HG02623 (cell line): Measurements from ENCODE around the gene TBX19.

ENCODE experiments used
- ATAC-seq: cut with Tn5 transposase; IDR thresholded peaks from one replicate; pipeline ENCODE4 v1.9.1; 2021; ENCODE audit warnings: moderate library complexity; ENCODE audit not compliant: unreplicated experiment

TBX19 gene

GRCh38 chr1:168279253-168279652, 1.4 kb upstream of the TBX19 start:
- no peak for ATAC-seq

- no peak for ATAC-seq
These were observed 1.1 kb downstream of the TBX19 start for GRCh38 chr1:168281603-168282325.

DNA sequence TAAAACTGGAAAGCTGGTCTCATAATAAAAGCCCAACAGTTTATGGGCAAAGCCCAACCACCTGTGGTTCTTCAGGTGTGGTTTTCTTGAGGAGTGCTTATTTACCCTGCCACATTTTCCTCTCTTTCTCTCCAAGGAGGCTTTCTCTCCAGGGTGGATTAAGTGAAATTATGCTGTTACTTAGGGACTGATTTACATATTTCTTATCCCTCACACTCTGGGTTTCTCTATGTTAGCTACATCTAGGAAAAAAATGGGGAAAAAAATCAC, 4.8 kb downstream of the TBX19 start:
- ATAC-seq = no peak

- no peak for ATAC-seq
These were observed 5.6 kb downstream of the TBX19 start for GRCh38 chr1:168285971-168286927.

- ATAC-seq = no peak
These were observed 6.6 kb downstream of the TBX19 start for GRCh38 chr1:168287237-168287664.

GRCh38 chr1:168288311-168289052, 7.8 kb downstream of the TBX19 start:
- no peak for ATAC-seq

- no peak for ATAC-seq
These were observed 10.7 kb downstream of the TBX19 start for GRCh38 chr1:168291222-168291837.

GRCh38 chr1:168293356-168293755, 12.7 kb downstream of the TBX19 start:
- no peak for ATAC-seq

GRCh38 chr1:168295411-168296114, 14.9 kb downstream of the TBX19 start:
- no peak for ATAC-seq

GRCh38 chr1:168297019-168297730, 16.5 kb downstream of the TBX19 start:
- ATAC-seq = no peak

DNA sequence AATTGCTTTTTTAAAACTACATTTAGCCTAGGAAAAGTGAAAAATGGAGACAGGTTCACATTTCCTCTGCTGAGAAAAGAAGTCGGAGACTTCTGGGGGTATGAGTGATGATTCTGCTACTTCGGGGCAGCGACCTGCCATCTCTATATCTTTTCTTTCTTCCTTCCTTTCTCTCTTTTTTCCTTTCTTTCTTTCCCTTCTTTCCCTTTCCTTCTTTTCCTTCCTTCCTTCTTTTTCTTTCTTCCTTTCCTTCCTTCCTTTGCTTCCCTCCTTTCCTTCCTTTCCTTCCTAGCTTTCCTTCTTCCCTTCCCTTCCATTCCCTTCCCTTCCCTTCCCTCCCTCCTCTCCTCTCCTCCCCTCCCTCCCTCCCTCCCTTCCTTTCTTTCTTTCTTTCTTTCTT, 17.8 kb downstream of the TBX19 start:
- no peak for ATAC-seq

GRCh38 chr1:168300626-168301025, 19.9 kb downstream of the TBX19 start:
- ATAC-seq = no peak

- no peak for ATAC-seq
These were observed 21.1 kb downstream of the TBX19 start for GRCh38 chr1:168301664-168302320.

DNA sequence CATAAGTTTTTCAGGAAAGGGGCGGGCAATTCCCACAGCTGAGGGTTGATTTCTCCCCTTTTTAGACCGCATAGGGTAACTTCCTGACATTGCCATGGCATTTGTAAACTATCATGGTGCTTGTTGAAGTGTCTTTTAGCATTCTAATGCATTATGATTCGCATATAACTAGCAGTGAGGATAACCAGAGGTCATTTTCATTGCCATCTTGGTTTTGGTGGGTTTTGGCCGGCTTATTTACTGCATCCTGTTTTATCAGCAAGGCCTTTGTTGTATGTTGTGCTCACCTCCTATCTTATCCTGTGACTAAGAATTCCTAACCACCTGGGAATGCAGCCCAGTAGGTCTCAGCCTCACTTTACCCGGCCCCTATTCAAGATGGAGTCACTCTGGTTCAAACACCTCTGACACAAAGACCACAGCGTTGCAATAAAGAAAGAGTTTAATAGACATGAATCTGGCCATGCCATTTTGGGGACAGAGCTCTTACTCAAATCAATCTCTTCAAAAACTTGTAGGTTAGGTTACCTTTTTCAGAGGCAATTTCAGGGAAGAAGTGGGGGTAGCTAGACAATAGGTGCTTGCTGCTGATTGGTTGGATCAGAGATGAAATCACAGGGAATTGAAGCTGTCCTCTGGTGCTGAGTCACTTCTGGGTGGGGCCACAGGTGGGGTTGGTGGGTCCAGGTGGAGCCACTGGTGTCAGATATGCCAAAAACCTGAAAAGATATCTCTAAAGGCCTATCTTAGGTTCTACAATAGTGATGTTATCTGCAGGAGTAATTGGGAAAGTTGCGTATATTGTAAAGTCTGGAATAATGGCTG, 23.3 kb downstream of the TBX19 start:
- no peak for ATAC-seq

DNA sequence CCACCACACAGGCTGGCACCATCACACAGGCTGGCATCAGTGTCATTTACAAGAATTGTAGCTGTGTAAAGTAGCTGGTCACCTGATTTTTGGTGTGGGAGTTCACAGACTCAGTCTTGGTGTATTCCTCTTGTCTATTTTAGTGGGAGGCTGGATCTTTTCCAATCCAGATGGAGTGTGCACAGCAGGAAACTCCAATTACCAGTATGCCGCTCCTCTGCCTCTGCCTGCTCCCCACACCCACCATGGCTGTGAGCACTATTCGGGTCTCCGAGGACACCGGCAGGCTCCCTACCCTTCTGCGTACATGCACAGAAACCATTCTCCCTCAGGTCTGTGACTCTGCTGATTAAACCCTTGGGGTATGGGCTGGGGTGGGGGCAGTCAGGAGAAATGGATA, 24.2 kb downstream of the TBX19 start:
- no peak for ATAC-seq

DNA sequence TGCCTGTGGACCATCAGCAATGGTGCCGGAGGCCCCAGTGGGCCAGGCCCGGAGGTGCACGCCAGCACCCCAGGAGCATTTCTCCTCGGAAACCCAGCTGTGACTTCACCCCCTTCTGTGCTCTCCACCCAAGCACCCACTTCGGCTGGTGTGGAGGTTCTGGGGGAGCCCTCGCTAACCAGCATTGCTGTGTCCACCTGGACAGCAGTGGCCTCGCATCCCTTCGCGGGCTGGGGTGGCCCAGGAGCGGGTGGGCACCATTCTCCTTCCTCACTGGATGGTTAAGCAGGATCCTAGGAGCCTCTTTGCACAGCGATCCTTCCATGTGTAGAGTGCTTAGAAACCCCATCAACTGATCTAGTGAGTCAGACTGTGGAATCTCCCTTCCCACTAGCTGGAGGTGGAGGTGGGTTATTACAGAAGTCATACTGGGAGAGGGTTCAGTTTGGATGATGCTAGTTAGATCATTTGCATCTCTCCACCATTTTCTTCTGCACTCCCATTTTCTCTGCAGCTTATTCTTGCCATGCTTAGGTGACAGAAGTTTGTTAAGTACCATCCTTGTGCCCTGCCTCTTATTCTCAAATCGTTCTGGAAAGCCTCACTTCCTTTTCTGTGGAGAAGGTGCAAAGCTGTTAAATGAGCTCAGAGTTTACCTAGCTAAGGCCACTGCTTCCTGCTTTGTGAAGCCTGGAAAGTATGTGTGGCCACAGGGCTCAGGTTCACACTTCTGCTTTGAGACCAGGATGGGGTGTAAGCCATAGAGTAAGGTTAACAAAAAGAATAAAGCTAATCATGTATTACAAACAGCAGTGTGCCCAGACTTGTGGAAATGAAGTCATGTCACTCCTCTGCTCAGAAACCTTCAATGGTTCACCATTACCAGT, 32.3 kb downstream of the TBX19 start:
- no peak for ATAC-seq

DNA sequence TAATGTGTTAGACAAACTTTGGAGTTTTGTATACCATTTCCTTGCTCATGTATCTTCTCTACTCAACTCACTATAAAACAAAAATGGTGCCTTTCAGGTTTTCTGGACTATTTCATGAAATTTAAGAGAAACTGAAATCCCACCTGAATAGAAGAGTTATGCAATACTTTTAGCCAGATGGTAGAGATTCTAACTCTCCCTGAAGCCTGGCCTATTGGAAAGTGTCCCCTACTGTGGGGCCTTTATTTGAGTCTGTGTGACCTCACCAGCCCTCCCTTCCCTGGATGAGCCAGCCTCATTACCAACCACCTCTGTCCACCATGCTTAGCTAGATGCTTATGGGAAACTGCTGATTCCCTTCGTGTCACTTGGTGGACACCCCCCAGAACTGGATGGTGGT, 35.5 kb downstream of the TBX19 start:
- no peak for ATAC-seq

DNA sequence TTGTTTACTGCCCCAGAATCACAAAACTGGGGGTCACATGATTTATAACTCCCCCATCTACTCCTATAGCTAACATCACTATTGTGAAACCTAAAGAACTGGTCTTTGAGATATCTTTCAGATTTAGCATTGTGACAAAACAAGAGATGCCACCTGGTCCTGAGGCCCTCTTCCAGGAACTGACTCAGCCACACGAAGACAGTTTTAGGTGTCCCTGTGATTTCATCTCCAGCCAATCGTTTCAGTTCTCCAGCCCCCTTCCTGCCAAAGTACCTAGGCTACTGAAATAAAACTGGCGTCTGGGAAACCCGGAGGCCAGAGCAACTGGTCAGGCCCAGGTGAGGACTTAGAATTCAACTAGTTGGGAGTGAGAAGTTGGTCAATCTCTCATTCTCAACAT, 36.6 kb downstream of the TBX19 start:
- ATAC-seq = no peak
